Measurements from ENCODE around the gene FOXP2.

DNA sequence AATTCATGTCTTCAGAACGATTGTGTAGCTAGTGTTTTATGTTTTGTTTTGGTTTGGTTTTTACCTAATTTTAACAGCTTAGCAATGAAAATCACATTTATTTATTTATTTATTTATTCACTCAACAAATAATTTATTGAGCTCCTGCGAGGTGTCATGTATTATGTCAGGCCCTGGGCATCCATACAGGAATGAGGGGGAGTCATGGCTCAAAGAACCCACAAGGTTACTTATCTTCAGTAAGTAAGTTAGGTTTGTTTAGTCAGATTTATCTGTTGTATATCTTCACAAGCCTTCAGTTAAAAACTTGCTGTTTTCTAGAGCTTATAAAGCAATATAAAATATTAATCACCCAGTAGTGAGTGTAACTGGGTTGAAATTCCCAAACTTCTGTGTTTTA lies 45.4 kb downstream of the FOXP2 start:
- TF ChIP-seq CTCF (conservative IDR thresholded peaks at IDR 0.05) (no peak), ZFX (IDR thresholded peaks at IDR 0.05) (no peak)
